HL-60/S4 (cell line): Measurements from ENCODE around the gene PRDM2.

Source experiments
- in situ Hi-C: fragments of 300-500 bp; cut with MboI; formaldehyde crosslinking; loops from 2 replicates; pipeline ENCODE4 v1.14.3; 2022; ENCODE audit warnings: low sequenced_read_pairs

The PRDM2 gene

DNA sequence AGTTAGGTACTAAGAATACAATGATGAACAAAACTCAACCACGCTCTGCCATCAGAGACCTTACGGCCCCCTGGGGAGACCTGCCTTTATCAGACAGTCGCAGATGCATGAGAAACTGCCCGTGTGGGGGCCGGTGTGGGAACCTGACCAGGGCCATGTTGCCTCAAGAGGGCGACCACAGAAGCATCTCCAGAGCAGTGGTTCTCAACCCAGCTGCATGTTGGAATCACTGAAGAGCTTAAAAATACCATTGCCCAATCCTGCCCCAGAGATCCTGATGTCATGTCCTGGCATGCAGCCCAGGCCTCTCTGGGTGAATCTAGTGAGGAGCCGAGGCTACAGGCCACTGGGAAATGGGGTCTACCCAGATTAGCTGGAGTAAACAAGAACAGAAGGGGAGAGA is 108.7 kb downstream of the PRDM2 start:
- in situ Hi-C loops: no loop called here

DNA sequence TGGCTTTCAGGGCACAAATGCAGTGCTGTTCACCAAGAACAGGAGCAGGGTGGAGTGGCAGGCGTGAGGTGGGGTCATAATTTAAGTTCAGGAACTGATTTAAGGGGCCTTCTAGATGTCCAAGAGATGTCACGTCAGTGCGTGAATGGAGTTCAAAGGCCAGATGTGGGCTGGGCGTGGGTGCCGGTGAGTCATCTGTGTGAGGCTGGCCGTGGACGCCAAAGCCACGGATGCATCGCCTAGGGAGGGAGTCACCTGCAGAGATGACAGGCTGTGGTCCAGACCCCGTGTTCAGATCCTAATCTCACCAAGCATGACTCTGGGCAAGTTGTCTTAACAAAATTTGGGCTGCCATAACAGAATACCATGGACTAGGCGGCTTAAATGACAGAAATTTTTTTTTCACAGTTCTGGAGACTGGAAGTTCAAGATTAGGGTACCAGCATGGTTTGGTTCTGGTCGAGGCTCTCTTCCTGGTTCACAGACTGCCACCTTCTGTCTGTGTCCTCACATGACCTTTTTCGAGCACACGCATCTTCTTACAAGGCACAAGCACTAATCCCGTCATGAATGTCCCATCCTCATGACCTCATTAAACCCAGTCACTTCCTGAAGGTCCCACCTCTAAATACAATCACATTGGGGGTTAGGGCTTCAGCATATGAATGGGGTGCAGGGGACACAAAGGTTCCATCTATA is 109.6 kb downstream of the PRDM2 start:
- in situ Hi-C loops: no loop called here

DNA sequence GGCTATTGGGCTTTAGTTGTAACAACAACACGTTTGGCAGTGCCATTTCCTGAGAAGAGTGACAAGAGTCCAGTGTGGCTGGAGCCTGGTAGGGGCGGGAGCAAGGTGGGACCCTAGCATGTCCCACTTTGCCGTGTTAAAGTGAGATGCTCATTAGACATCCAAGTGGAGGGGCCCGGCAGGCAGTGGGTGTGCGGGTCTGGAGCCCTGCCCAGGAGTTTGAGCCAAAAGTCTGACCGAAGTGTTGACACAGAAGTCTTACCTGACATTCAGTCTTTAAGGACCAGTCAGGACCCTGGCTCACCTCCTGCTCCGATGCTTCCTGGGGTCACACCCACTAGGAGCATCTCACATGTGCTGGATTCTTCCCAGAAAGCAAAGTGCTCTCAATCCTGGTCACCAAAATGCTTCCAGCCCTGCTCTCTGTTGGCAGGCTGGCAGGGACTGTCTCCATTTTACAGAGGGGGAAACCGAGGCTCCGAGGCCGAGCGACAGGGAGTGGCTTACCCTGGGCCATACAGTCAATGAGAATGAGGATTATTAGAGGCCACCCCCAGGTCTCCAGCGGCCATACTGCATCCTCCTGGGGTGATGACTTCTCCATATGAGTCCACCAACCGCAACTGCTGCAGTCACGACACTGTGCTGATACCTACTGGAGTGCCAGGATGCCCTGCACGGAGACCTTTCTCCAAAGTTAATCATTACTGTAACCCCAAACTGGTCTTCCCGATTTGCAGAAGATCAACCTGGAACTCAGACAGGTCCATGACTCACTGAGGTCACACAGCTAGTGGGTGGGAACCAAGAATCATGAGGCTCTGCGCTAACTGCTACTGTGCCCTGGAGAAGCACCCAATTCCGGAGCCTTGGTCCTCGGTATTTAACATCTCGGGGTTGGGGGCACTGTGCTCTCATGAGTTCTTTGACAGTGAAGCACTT is 112.7 kb downstream of the PRDM2 start:
- in situ Hi-C loops: no loop called here

DNA sequence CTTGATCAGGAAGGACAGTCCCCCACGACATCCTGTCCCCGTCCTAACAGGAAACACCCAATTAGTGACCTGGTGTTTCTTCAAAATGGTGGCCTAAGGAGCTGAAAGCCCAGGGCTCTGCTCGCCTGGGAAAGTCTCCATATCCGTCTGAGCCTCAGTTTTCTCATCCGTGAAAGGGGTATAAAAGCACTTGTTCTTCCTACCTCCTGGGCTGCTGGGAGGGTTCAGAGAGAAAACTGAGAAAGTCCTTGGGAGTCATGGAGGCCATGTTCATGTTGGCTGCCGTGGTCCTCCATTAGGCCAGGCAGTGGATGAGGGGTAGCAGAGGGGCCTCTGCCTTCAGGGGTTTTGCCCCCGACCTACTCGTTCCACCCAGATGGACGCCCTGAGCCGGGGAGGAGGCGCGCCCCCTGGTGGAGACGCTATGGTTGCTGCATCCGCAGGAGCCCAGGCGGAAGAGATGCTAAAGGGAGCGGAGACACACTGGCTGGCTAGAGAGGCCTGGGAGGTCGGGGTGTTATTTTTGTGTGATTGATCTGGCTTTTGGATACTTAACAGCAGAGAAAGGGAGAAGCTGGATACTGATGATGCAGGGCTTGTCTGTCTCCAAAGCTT is 113.5 kb downstream of the PRDM2 start:
- in situ Hi-C loops: no loop called here

DNA sequence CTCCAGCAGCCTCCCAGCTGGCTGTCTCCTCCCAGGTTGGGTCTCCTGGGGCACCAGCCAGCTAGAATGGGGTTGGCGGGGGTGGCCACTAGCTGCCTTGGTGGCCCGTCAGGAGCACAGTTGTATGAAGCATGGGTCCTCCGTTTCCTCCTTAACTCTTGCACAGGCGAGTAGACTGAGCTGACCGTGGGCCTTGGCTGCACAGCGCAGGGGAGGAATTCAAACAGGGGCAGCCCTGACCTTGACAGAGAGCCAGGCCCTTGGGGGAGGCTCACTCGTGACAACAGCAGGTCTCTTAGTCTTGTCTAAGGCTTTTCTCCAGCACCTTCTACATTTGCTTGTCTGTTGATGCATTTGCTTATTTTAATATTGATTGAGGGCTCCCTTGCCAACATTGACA is 114.1 kb downstream of the PRDM2 start:
- in situ Hi-C loops: no loop called here

DNA sequence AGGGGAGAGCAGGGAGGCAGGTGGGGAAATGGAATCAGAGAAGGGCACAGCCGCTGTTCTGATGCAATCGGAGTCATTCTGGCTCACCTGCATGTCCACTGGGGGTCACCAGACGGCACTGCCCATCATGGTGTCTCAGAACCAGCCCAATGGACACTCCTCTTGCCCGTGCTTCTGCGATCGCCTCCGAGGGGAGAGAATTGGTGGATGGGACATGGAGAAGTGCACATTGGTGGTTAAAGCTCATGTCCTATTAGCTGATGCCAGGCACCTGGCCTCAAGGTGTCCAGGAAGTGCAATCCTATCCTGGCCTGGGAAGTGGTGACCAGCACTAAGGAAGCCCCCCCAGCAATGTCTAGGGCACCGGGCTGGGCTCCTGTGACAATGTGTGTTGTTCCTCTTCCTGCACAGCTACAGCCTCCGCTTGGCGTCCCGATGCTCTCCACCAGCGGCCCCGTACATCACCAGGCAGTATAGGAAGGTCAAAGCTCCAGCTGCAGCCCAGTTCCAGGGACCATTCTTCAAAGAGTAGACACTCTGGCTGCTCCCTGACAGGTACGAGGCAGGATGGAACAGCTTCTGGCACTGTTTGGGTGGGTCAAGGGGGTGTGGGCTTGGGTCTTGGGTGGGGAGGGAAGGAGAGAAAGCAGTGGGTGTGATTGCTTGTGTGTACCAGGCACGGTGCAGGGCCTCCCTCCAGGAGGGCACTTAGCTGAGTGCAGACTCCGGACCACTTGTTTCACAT is 116.2 kb downstream of the PRDM2 start:
- in situ Hi-C loops: no loop called here

DNA sequence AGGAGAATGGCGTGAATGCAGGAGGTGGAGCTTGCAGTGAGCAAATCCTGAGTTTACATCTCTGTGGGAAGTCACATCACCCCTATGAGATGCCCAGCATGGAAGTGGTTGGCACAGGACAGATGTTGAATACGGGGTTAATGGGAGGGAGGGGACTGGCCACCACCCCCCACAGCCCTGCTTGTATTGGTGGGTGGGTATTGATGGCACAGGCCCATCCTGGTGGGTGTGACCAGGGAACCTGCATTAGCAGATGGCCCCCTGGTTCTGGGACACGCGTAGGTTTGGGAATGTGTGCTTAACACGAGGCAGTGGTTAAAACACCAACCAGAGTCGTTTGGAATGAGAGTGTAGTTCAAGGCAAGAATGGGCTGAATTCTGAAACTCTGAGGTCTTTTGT is 117.9 kb downstream of the PRDM2 start:
- in situ Hi-C loops: no loop called here

DNA sequence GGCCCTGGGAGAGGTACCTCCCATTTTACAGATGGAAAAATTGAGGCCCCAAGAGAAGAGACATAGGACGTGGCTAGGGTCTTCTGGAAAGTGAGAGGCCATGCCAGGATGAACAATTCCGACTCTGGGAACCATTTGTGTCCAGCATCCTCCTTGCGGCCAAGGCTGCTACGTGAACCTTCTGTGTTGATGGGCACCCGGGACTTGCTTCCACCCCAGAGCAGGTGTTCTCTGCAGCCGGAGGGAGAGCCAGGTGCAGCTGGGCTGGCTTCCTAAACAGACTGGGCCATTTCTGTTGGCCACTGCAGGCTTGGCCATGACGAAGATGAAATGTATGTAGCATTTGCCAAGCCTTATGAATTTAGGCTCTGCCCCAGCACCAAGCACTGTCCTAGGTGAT is 118.9 kb downstream of the PRDM2 start:
- in situ Hi-C loops: no loop called here

DNA sequence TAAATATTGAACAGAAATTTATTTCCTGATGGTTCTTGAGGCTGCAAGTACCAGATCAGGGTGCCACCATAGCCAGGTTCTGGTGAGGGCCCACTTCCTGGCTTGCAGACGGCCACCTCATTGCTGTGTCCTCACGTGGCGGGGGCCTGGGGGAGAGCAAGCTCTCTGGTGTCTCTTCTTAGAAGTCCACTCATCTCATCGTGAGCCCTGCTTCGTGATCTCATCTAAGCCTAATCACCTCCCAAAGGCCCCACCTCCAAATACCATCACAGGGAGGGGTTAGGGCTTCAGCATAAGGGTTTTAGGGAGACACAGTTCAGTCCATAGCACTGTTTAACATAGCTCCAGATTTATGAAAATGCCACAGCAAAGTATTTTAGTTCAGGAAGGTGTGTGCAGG is 119.7 kb downstream of the PRDM2 start:
- in situ Hi-C loops: no loop called here

DNA sequence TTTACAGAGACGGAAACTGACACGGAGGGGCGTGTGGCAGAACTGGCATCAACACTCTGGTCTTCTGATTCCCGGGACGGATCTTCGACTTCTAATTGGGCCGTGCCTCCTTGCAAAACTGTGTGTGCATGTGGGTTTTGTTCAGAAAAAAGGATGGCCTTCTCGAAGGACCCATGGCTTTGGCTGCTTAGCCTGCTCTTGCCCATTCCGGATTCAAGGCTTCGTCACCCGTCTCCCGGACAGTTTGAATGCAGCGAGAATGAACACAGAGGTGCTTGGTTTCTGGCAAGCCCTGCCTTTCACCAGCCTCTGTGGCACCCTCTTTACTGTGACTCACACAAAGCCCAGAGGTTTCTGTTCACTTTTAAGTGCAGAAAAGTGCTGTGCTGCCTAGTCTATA is 120.1 kb downstream of the PRDM2 start:
- in situ Hi-C loops: no loop called here

DNA sequence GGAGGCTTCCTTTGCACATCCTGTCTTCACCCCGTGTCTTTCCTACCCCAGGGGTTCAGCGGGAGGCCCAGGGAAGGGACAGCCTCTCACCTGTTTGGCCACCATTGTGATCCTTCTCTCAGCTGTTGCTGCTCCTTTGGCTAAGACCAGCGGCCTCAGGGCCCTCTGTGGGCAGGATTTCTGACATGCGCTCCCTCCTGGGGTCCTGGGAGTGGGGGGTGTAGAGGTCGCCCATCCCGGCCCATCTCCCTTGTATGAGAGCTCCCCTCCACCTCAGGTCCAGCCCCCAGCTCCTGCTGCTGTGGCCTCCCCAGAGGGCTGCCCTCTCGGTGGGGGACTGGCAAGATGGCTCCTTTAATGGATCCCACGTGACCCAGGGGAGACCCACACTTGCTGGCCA is 120.5 kb downstream of the PRDM2 start:
- in situ Hi-C loops: no loop called here

DNA sequence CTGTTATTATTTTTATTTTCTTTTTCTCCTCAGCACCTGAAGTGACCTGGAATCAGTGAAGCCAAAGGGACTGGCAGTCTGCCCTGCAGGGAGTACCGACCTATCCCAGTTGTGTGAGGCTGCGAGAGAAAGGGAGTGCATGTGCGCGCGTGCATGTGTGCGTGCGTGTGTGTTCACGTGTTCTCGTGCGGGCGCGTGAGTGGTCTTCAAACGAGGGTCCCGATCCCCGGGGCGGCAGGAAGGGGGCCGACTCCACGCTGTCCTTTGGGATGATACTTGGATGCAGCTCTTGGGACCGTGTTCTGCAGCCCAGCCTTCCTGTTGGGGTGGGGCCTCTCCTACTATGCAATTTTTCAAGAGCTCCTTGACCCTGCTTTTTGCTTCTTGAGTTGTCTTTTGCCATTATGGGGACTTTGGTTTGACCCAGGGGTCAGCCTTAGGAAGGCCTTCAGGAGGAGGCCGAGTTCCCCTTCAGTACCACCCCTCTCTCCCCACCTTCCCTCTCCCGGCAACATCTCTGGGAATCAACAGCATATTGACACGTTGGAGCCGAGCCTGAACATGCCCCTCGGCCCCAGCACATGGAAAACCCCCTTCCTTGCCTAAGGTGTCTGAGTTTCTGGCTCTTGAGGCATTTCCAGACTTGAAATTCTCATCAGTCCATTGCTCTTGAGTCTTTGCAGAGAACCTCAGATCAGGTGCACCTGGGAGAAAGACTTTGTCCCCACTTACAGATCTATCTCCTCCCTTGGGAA is 123.3 kb downstream of the PRDM2 start:
- in situ Hi-C loops: no loop called here

DNA sequence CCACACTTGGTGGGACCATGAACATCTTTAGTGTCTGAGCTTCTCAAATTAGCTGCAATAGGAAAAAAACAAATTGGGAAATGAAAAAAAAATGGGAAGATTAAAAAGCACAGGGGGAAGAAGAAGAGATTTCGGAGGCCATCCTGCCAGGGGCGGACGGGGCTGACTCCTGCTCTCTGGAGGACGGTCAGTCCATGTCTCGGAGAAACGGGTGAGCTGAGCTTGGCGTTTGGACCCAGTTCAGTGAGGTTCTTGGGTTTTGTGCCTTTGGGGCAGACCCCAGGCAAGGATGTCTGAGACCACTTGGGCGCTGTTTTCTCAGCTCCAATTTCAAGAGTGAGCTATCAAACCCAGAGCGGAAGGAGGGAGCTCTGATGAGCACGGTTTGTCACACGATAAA is 123.9 kb downstream of the PRDM2 start:
- in situ Hi-C loops: no loop called here

DNA sequence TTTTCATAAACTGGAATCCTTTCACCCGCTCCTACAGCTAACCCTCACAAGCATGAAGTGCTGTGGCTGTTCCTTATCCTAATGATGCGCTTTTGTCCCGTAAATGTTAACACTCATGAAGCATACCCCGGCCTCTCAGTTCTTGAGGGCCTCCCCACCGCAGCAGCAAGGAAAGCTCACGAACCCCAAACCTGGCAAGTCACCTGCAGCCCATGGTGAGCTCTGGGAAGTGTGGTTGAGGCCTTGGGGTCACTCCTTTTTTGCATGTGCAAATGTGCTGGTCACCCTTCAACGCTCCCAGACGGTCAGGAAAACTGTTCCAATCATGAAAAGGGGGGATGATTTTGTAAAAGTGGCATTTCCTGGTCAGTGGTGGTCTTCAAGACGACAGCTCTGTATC is 124.6 kb downstream of the PRDM2 start:
- in situ Hi-C loops: no loop called here

DNA sequence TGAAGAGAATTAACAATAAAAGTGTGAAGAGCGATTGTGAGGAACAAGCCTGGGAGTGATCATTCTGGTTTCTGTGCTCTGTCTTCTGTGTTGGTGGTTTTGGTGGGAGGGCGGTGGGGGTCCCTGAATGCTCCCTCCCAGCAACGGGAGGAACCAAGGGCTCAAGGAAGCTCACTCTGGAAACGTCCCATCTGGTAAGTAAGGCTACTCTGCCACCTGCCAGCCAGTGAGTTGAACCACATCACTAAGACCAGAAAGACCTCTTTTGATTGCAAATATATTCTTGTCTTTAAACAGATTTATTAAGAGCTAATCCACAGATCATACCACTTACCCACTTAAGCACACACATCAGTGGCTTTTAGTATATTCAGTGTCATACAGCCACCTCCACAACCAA is 125.0 kb downstream of the PRDM2 start:
- in situ Hi-C loops: no loop called here

DNA sequence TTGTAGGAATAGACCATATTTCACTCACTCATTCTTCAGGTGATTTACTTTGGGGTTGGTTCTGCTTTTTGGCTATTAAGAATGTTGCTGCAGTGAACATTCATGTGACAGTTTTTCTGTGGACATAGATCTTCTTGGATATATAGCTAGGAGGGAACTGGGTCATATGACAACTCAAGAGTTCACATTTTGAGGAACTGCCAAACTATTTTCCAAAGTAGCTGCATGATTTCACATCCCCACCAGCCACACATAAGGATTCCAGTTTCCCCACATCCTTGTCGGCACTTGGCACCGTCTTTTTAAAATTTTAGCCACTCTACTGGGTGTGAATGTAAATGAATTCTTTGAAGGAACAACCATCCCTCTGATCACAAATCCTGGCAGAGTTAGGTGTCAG is 126.0 kb downstream of the PRDM2 start:
- in situ Hi-C loops: no loop called here

DNA sequence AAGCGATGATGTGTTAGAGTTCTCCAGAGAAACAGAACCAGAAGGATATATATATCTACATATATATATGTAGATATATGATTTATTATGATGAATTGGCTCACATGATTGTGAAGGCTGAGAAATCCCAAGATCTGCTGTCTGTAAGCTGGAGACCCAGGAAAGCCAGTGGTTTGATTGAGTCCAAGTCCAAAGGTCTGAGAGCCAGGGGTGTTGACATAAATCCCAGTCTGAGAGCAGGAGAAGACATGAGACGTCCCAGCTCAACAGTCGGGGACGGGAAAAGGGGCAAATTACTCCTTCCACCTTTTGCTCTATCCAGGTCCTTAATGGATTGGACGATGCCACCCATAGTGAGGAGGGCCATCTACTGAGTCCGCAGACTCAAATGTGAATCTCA is 126.6 kb downstream of the PRDM2 start:
- in situ Hi-C loops: no loop called here

DNA sequence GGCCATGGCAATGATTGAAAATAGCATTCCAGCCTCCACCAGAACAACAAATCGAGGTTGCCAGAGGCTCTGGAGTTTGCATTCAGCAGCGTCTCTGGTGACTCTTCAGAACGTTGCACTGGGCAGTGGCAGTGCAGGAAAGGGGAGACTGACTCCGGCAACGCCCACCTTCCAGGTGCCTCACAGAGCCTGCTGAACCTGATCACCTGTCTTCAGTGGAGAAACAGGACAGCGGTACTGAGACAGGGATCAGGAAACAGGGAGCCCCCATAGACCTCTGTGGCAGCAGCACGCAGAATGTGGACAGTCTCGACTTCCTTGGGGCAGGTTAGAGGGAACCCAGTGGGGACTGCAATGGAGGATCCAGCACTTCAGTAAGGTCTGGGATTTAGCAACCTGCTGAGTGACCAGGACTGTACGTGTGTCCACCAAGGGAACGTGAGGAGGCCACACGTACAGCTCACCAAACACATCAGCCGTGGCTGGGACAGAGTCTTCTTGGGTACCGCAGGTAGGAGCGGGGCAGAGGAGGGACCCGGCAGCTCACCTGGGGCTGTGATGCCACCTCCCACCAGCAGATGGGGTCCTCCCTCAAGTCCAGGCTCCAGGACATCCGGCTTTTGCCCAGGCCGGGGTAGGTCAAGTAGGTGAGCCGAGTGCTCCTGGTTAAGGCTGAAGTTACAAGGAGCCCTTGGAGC is 128.6 kb downstream of the PRDM2 start:
- in situ Hi-C loops: no loop called here

DNA sequence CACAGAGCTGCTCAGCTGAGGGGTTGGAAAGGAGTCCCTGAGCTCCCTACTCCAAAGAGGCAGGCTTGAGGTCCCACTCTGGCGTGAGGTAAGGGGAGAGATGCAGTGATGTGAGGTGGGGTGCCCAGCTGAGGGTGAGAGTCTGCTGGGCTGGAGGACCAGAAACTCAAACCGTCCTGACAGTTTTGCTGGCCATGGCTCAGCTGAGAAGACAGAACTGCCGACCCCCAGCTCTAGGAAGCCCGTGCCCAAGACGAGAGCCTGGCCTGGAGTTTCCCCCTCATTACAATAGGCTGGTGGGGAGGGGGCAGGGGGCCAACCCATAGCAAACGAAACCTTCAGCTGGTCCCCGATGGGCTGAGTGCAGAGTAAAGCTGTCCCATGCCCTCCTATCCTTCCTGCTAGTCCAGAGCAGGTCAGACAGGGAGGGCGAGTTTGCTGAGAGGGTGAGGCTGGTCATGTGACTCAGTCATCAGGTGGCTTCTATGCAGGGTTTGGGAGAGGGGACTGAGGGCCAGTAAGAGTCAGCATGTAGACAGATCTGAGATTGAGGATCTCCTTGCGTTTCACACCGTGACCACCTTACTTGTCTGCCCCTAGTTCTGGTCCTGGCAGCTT is 129.3 kb downstream of the PRDM2 start:
- in situ Hi-C loops: no loop called here
